K562 (cell line): ENCODE measurements around the gene LARP4B. TPM values are rescaled to one million over a fixed set of nuclear protein-coding genes. Genes with fewer than 3 reads are reported as not detected.

Source experiments
- ATAC-seq: fragments of 200-7000 bp; cut with Tn5 transposase; 3 replicates; pipeline ENCODE4 v1.9.1; 2020; ENCODE audit warnings: moderate library complexity
- BruUV-seq: library from RNA; stranded (reverse); fragments of 400-500 nt; replicated peaks from 2 replicates; lab custom pipeline; 2021; lab: Mats Ljungman, UMichigan
- CTCF ChIA-PET: fragments of 300-600 bp; formaldehyde crosslinking; extraction: SDS; loops from one replicate; lab custom pipeline; 2021; ENCODE audit warnings: low intra/inter-chr PET ratio; lab: Yijun Ruan, JAX
- POLR2A ChIA-PET: fragments of 300-600, 350-650 bp; sonication (Branson Sonifier 250); formaldehyde crosslinking; extraction: SDS; loops from one replicate; lab custom pipeline; 2021; ENCODE audit warnings: antibody characterized with exemption, inconsistent platforms; lab: Yijun Ruan, JAX
- DNase-seq, 4 experiments: peaks; one replicate each; pipeline versions ENCODE4 v3.0.0 to v3.0.0-alpha.2; 2011 to 2018; ENCODE audit warnings: low spot score in 3 of 4, mixed read lengths in 3 of 4; ENCODE audit errors: extremely low read depth in 1 of 4
- FAIRE-seq: peaks from 2 replicates; lab custom pipeline; 2011; peaks lifted over from hg19 to GRCh38; lab: Jason Lieb, UNC
- H2AFZ ChIP-seq: 2 replicates; pipeline ENCODE4 v1.6.0; 2011; ENCODE audit warnings: low read depth, low read length, control low read depth, inconsistent platforms
- H3K27ac ChIP-seq: fragments of 200-600 bp; 3 replicates; pipeline ENCODE4 v1.8.0; 2011; ENCODE audit warnings: low read depth, mild to moderate bottlenecking, control low read depth, inconsistent platforms, low read length, moderate library complexity, mixed read lengths; ENCODE audit errors: extremely low read depth
- H3K27me3 ChIP-seq, 2 experiments: fragments of 300-600 bp in 1 of 2; 2 replicates in 1 of 2; 3 replicates in 1 of 2; pipeline versions ENCODE4 v1.6.0 to v1.8.0; 2011; ENCODE audit warnings: inconsistent platforms in 2 of 2, low read length in 2 of 2, mild to moderate bottlenecking in 1 of 2, mixed read lengths in 1 of 2, moderate library complexity in 1 of 2; ENCODE audit not compliant: control insufficient read depth in 2 of 2, insufficient read depth in 2 of 2
- H3K36me3 ChIP-seq: fragments of 300-600 bp; 3 replicates; pipeline ENCODE4 v1.8.0; 2011; ENCODE audit warnings: mild to moderate bottlenecking, low read length, inconsistent platforms; ENCODE audit not compliant: control insufficient read depth, insufficient read depth
- H3K4me1 ChIP-seq, 2 experiments: fragments of 200-600 bp in 1 of 2; replicated peaks in 1 of 2; 2 replicates in 1 of 2; 3 replicates in 1 of 2; pipeline versions ENCODE4 v1.5.1 to v1.8.0; 2011; ENCODE audit warnings: inconsistent platforms in 2 of 2, low read length in 2 of 2, mild to moderate bottlenecking in 1 of 2, mixed read lengths in 1 of 2, moderate library complexity in 1 of 2; ENCODE audit not compliant: control insufficient read depth in 2 of 2, insufficient read depth in 2 of 2
- H3K4me2 ChIP-seq: 2 replicates; pipeline ENCODE4 v1.6.1; 2011; ENCODE audit warnings: low read length, control low read depth, inconsistent platforms, mixed read lengths; ENCODE audit not compliant: insufficient read depth
- H3K4me3 ChIP-seq: fragments of 200-600 bp; sonication (generic), shearing (Covaris generic); 2 replicates; pipeline ENCODE4 v1.5.1; 2016; ENCODE audit warnings: control low read depth, inconsistent platforms
- H3K79me2 ChIP-seq: fragments of 200-600 bp; 3 replicates; pipeline ENCODE4 v1.8.0; 2011; ENCODE audit warnings: low read length, inconsistent platforms; ENCODE audit not compliant: control insufficient read depth, insufficient read depth
- H3K9ac ChIP-seq, 2 experiments: 2 replicates each; pipeline versions ENCODE4 v1.6.0 to v1.6.1; 2011; ENCODE audit warnings: low read depth in 2 of 2, low read length in 2 of 2, control low read depth in 1 of 2, inconsistent platforms in 1 of 2, mild to moderate bottlenecking in 1 of 2, mixed read lengths in 1 of 2; ENCODE audit not compliant: insufficient read depth in 1 of 2
- H3K9me1 ChIP-seq: one replicate; pipeline ENCODE4 v1.6.0; 2011; ENCODE audit warnings: inconsistent platforms, mild to moderate bottlenecking, low read length, moderate library complexity; ENCODE audit not compliant: control insufficient read depth, insufficient read depth
- H3K9me3 ChIP-seq: replicated peaks from 2 replicates; pipeline ENCODE4 v1.5.1; 2011; ENCODE audit warnings: low read depth, low read length, inconsistent platforms; ENCODE audit not compliant: control insufficient read depth, insufficient read depth
- H4K20me1 ChIP-seq: replicated peaks from 2 replicates; pipeline ENCODE4 v1.6.1; 2011; ENCODE audit warnings: low read length, inconsistent platforms, mixed read lengths; ENCODE audit not compliant: control insufficient read depth, insufficient read depth
- LARP7 ChIP-seq: fragments of 450-650 bp; IDR thresholded peaks from 2 replicates; pipeline ENCODE4 v1.6.1; 2016
- MTA2 ChIP-seq: fragments of 450-650 bp; IDR thresholded peaks from 2 replicates; pipeline ENCODE4 v1.6.1; 2016; ENCODE audit warnings: low read depth
- POLR2H ChIP-seq: IDR thresholded peaks from 2 replicates; pipeline ENCODE4 v1.6.1; 2016; ENCODE audit warnings: missing genetic modification characterization, low read depth, mild to moderate bottlenecking, control low read depth, missing compliant biosample characterization, moderate library complexity
- ZBTB11 ChIP-seq, 3 experiments: fragments of 200-800 bp in 1 of 3; fragments of 250-450 bp in 1 of 3; fragments of 450-650 bp in 1 of 3; sonication (Bioruptor Pico) in 1 of 3; sonication (Bioruptor generic) in 1 of 3; formaldehyde crosslinking in 1 of 3; IDR thresholded peaks; 2 replicates each; pipeline versions ENCODE4 v1.6.1 to v1.8.0; 2016 to 2022; ENCODE audit warnings: mild to moderate bottlenecking in 2 of 3, missing genetic modification characterization in 2 of 3, missing compliant biosample characterization in 1 of 3, moderate library complexity in 1 of 3
- ZKSCAN8 ChIP-seq: fragments of 200-800 bp; sonication (Bioruptor generic); IDR thresholded peaks from 2 replicates; pipeline ENCODE4 v1.6.1; 2016; ENCODE audit warnings: missing genetic modification characterization, missing compliant biosample characterization
- WGBS: fragments of 100-300 bp; shearing (Covaris generic); methylation state at CpG from one replicate; pipeline ENCODE4 v1.1.6; 2016; ENCODE audit warnings: low coverage, mixed read lengths; ENCODE audit not compliant: insufficient coverage; ENCODE audit errors: missing lambda C conversion rate; 5-methylcytosine and 5-hydroxymethylcytosine counted together
- in situ Hi-C: fragments of 300-500 bp; cut with MboI; formaldehyde crosslinking; loops from 4 replicates; pipeline ENCODE4 v1.15.0; 2018; ENCODE audit warnings: inconsistent platforms, mixed read lengths
- intact Hi-C: fragments of 100-400 bp; cut with micrococcal nuclease; formaldehyde crosslinking; loops from 2 replicates; pipeline ENCODE4 v1.14.2; 2022
- polyA plus RNA-seq, 8 experiments: library from polyadenylated mRNA; depleted of rRNA in 4 of 8; stranded (reverse) in 5 of 8; unstranded in 3 of 8; fragments of >200 nt; fragmentation: Nextera tagmentation in 2 of 8; fragmentation: Illumina TruSeq in 1 of 8; extraction: Ambion mirVana in 2 of 8; extraction: Trizol in 1 of 8; gene quantifications; 2 replicates each; pipeline versions ENCODE4 v1.2.1 to v1.2.3, GENCODE V29; 2011 to 2014; ENCODE audit warnings: inconsistent platforms in 1 of 8, missing spikeins in 1 of 8
- total RNA-seq, 7 experiments: library from RNA; depleted of rRNA in 6 of 7; stranded (reverse); fragments of >200 nt in 6 of 7; fragmentation: Illumina TruSeq in 2 of 7; extraction: Trizol in 2 of 7; gene quantifications; 2 replicates each; pipeline versions ENCODE4 v1.2.1 to v1.2.3, GENCODE V29; 2011 to 2021; ENCODE audit warnings: low replicate concordance in 1 of 7

LARP4B gene
- total and polyA plus RNA-seq, 9 of the 15 experiments (the other 6 are each of a cell fraction or from before 2014, with no cell fraction given), result 11.8 to 130 (median 42.6) TPM

- TF ChIP-seq ZBTB11 (CRISPR knock-in tag; IDR thresholded peaks at IDR 0.05) (no peak), MTA2 (no peak), POLR2H (no peak)
These were observed 64.9 kb downstream of the LARP4B start (continued) for GRCh38 chr10:866577-866941.

DNA sequence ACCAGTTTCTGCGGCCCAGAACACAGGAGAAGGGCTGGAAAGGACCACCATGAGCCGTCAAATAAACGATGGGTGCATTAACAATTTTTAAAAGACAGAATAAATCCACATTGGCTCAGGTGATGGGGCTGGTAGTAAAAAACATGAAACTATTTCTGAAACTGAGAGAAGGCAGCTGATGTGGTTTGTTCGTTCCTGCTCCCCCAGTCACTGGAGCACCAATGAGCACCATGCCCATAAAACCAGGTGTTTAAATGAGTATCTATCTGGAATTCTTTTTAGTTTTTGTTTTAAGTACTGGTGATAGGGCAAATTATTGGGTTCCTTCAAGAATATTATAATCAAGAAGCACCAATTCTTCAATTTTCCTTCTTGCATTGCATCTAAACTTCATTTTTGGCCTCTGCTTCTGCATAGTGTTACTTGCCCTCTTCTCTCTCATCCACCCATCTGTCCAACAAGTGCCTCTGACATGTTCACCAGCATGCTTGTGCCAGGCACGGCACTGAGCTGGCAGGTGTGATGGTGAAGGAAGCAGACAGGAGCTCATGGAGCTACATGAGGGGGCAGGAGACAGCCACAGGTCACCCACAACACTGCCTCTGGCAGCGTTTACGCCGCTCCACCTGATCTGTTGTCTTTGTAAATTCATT lies 65.5 kb downstream of the LARP4B start:
- H3K27ac ChIP-seq, result no peak overlapping the region
- H3K4me3 ChIP-seq, result no peak overlapping the region
- no peaks in the 10 kb centered on the region for H3K4me1 ChIP-seq
- H3K79me2 ChIP-seq, result peaks cover 49% of the 10 kb centered on the region
- H4K20me1 ChIP-seq, result peaks cover 11% of the 10 kb centered on the region; the same call in 1 of the 2 replicates
- no peak overlapping the region for H3K4me2 ChIP-seq
- no TSS peak for BruUV-seq
- CTCF ChIA-PET, result no interaction called here
- H3K9me1 ChIP-seq, result no peaks in the 10 kb centered on the region
- DNase-seq (no peak), ATAC-seq (no peak)
- H3K36me3 ChIP-seq, result peaks cover 85% of the 10 kb centered on the region
- no peaks in the 10 kb centered on the region for H3K9me3 ChIP-seq
- intact Hi-C loops, result no loop called here
- WGBS, result over 99% methylated on average over 7 of the region's 8 CpGs
- POLR2A ChIA-PET, result interaction anchor here (0.6 kb wide), 1 partner anchor 40 kb away, joined by 4 read pairs; no protein-coding TSS in a partner anchor
- H3K9ac ChIP-seq, result no peak overlapping the region
- no peaks in the 10 kb centered on the region for H3K27me3 ChIP-seq
- in situ Hi-C loops, result no loop called here
- TF ChIP-seq LARP7 (no peak), ZKSCAN8 (CRISPR knock-in tag) (no peak)
- TF ChIP-seq, all 486 proteins: peak for 0
- no peak overlapping the region for H2AFZ ChIP-seq
- no peak for FAIRE-seq
